ENCODE results near the gene FHOD3. TPM values are rescaled to one million over a fixed set of nuclear protein-coding genes. Genes with fewer than 3 reads are reported as not detected.

Gene FHOD3
- total RNA-seq, 1 experiment from 2014 or later: 18.1 TPM

DNA sequence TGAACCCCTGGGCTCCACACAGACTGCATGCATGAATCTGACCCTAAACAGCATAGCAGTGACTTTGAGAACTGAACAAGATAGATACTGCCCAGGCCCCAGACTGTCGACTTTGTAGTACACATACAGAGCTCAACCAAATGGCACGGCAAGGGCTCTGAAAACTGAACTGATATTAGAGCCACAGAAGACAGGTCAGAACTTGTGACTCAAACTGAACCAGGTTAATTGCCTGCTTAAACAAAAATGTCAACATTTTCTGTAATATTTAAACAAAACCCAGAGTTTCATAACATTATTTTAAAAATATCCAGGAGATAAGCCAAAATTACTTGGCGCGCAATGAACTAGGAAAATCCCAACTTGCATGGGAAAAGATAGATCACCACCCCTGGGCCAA, 271.0 kb downstream of the FHOD3 start:
- ChIA-PET CTCF (no interaction called here), POLR2A (ENCODE audit: unreplicated experiment) (no interaction called here)
- TF ChIP-seq, protein P1, sequence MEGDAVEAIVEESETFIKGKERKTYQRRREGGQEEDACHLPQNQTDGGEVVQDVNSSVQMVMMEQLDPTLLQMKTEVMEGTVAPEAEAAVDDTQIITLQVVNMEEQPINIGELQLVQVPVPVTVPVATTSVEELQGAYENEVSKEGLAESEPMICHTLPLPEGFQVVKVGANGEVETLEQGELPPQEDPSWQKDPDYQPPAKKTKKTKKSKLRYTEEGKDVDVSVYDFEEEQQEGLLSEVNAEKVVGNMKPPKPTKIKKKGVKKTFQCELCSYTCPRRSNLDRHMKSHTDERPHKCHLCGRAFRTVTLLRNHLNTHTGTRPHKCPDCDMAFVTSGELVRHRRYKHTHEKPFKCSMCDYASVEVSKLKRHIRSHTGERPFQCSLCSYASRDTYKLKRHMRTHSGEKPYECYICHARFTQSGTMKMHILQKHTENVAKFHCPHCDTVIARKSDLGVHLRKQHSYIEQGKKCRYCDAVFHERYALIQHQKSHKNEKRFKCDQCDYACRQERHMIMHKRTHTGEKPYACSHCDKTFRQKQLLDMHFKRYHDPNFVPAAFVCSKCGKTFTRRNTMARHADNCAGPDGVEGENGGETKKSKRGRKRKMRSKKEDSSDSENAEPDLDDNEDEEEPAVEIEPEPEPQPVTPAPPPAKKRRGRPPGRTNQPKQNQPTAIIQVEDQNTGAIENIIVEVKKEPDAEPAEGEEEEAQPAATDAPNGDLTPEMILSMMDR (conservative IDR thresholded peaks at IDR 0.05; ENCODE audit: low read depth, low read length): no peak
- TF ChIP-seq EZH2 (IDR thresholded peaks at IDR 0.05; ENCODE audit: low read length, unreplicated experiment): no peak
- no peak for TF ChIP-seq EZH2phosphoT487 (IDR thresholded peaks at IDR 0.05; ENCODE audit: borderline replicate concordance, low read length)
- intact Hi-C loops (cut with micrococcal nuclease): no loop called here
- no peaks in the 10 kb centered on the region for H3K27me3 ChIP-seq (ENCODE audit: low read length)
- H3K27ac ChIP-seq (ENCODE audit: low read length): no peak overlapping the region
- DNase-seq: no peak
- no peak overlapping the region for H3K4me3 ChIP-seq (ENCODE audit: low read length)
- no peaks in the 10 kb centered on the region for H3K9me2 ChIP-seq (replicated peaks; ENCODE audit: low read length)
- 0 out of 2 replicates have a peak, but pooled peaks cover 3% of the 10 kb centered on the region for H3K36me3 ChIP-seq (ENCODE audit: low read depth, low read length)
- H3K9ac ChIP-seq (ENCODE audit: low read length): no peak overlapping the region
- H3K4me1 ChIP-seq (ENCODE audit: insufficient read depth, low read length): no peaks in the 10 kb centered on the region
- BruUV-seq (replicated peaks): no TSS peak
- no peak overlapping the region for H2AFZ ChIP-seq (ENCODE audit: low read length)
- no peaks in the 10 kb centered on the region for H3K9me3 ChIP-seq (ENCODE audit: low read length)
- no peak overlapping the region for H3K4me2 ChIP-seq (ENCODE audit: low read length)
- H3F3A ChIP-seq (ENCODE audit: low read length, unreplicated experiment): no peaks in the 10 kb centered on the region
- ATAC-seq: no peak
- H4K20me1 ChIP-seq (ENCODE audit: low read length): no peaks in the 10 kb centered on the region
- no peaks in the 10 kb centered on the region for H3K79me2 ChIP-seq (ENCODE audit: low read length)

DNA sequence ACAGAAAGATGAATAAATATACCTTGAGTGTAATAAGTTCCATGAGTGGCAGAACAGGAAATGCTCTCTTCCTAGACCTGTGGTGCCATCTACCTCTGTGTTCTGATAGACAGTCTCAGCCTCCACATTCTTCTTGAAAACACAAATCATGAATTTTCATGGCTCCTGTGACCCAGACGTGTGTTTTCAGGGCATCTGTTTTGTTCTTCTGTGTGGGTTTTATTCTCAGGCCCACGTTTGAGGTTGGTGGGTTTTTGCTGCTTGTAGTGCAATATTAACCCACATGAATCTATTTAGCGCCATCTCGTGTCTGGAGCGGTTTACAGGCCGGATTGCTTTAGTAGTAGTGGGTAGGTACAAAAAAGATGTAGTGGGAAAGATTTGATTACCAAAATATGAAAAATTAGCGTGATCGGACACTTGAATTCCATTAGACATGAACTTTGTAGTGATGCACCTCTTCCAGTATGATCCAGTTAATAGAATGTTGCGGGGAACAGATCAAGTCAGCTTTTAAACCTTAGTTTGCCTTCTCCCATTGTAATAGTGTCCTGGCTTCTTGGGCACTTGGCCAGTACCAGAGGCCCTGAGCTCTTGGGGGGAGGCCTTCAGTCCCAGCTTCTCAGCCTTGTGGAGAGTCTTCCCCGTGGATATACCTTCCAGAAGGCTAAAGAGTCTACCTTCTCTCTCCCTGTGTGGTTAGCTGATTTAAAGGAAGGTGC, 274.8 kb downstream of the FHOD3 start:
- H3K9me2 ChIP-seq (replicated peaks; ENCODE audit: low read length): no peaks in the 10 kb centered on the region
- H3K4me1 ChIP-seq (ENCODE audit: insufficient read depth, low read length): no peaks in the 10 kb centered on the region
- no peak overlapping the region for H3K27ac ChIP-seq (ENCODE audit: low read length)
- ATAC-seq: peak; percentile 75
- no peaks in the 10 kb centered on the region for H3K9me3 ChIP-seq (ENCODE audit: low read length)
- no peak overlapping the region for H3K9ac ChIP-seq (ENCODE audit: low read length)
- intact Hi-C loops (cut with micrococcal nuclease): loop anchor here (1.0 to 10.0 kb wide), 4 partner anchors 67 to 557 kb away; no protein-coding TSS in a partner anchor
- DNase-seq: peak; percentile 36
- H3F3A ChIP-seq (ENCODE audit: low read length, unreplicated experiment): no peaks in the 10 kb centered on the region
- 0 out of 2 replicates have a peak, but pooled peaks cover 3% of the 10 kb centered on the region for H3K36me3 ChIP-seq (ENCODE audit: low read depth, low read length)
- H2AFZ ChIP-seq (ENCODE audit: low read length): no peak overlapping the region
- no peaks in the 10 kb centered on the region for H3K79me2 ChIP-seq (ENCODE audit: low read length)
- no peak for TF ChIP-seq EZH2phosphoT487 (IDR thresholded peaks at IDR 0.05; ENCODE audit: borderline replicate concordance, low read length)
- TF ChIP-seq, protein P1 (conservative IDR thresholded peaks at IDR 0.05; ENCODE audit: low read depth, low read length): peak; percentile 70
- no peak for TF ChIP-seq EZH2 (IDR thresholded peaks at IDR 0.05; ENCODE audit: low read length, unreplicated experiment)
- H3K4me2 ChIP-seq (ENCODE audit: low read length): no peak overlapping the region
- H3K27me3 ChIP-seq (ENCODE audit: low read length): no peaks in the 10 kb centered on the region
- POLR2A ChIA-PET (ENCODE audit: unreplicated experiment): no interaction called here
- CTCF ChIA-PET: no interaction called here
- H3K4me3 ChIP-seq (ENCODE audit: low read length): no peak overlapping the region
- no peaks in the 10 kb centered on the region for H4K20me1 ChIP-seq (ENCODE audit: low read length)
- BruUV-seq (replicated peaks): no TSS peak

DNA sequence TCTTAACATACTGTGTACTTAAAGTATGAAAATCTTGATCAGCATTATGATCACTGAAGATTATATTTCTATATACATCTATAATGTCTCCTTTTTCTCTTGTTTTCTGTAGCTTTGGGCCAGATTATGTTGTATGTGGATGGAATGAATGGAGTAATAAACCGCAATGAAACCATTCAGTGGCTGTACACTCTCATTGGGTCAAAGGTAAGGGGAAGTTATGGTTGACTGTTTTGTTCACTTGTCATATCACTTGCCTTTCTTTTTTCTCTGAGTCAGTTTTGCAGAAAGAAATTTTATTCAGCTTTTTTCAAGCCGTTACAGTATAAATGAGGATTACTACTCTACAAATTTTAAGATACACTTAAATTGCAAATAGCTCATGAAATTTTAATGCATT, 278.8 kb downstream of the FHOD3 start:
- Histone ChIP-seq H3K9me2 (replicated peaks; ENCODE audit: low read length) (no peaks in the 10 kb centered on the region), H3K4me2 (ENCODE audit: low read length) (no peak overlapping the region), H3K36me3 (ENCODE audit: low read depth, low read length) (0 out of 2 replicates have a peak, but pooled peaks cover 5% of the 10 kb centered on the region), H3K27me3 (ENCODE audit: low read length) (no peaks in the 10 kb centered on the region), H3K4me1 (ENCODE audit: insufficient read depth, low read length) (peaks cover 14% of the 10 kb centered on the region; the same call in 1 of the 2 replicates), H3K9me3 (ENCODE audit: low read length) (no peaks in the 10 kb centered on the region), H3F3A (ENCODE audit: low read length, unreplicated experiment) (no peaks in the 10 kb centered on the region), H3K79me2 (ENCODE audit: low read length) (no peaks in the 10 kb centered on the region), H4K20me1 (ENCODE audit: low read length) (no peaks in the 10 kb centered on the region), H2AFZ (ENCODE audit: low read length) (no peak overlapping the region), H3K27ac (ENCODE audit: low read length) (no peak overlapping the region), H3K4me3 (ENCODE audit: low read length) (no peak overlapping the region), H3K9ac (ENCODE audit: low read length) (no peak overlapping the region)
- DNase-seq: no peak
- POLR2A ChIA-PET (ENCODE audit: unreplicated experiment): no interaction called here
- BruUV-seq (replicated peaks): no TSS peak
- ATAC-seq: no peak
- CTCF ChIA-PET: no interaction called here
- TF ChIP-seq, protein P1 (conservative IDR thresholded peaks at IDR 0.05; ENCODE audit: low read depth, low read length): no peak
- intact Hi-C loops (cut with micrococcal nuclease): loop anchor here (10.0 kb wide), 2 partner anchors 72 to 562 kb away; no protein-coding TSS in a partner anchor
